GM18519 (cell line): Measurements from ENCODE around the gene TCOF1.
A peak's percentile ranks its signal among the peaks of the same experiment; 100 is the strongest.
"Not testable (repeated sequence)": the region's sequence is repeated elsewhere in the genome, so short reads cannot be mapped to it uniquely, and the experiment has no call there.

Experiments
- ATAC-seq: cut with Tn5 transposase; IDR thresholded peaks from one replicate; pipeline ENCODE4 v1.9.1; 2021; ENCODE audit warnings: mild to moderate bottlenecking, moderate library complexity; ENCODE audit not compliant: unreplicated experiment, low FRiP score

TCOF1 gene

GRCh38 chr5:150419630-150420270, 62.3 kb downstream of the TCOF1 start:
- ATAC-seq: no peak

- ATAC-seq: no peak
Observed at GRCh38 chr5:150422075-150422474, 64.6 kb downstream of the TCOF1 start.

GRCh38 chr5:150422758-150423157, 65.3 kb downstream of the TCOF1 start:
- ATAC-seq: no peak

- ATAC-seq: not testable (repeated sequence)
Observed at GRCh38 chr5:150426165-150426564, 68.7 kb downstream of the TCOF1 start.

GRCh38 chr5:150428106-150428876, 70.8 kb downstream of the TCOF1 start:
- ATAC-seq: no peak

GRCh38 chr5:150428978-150429377, 71.5 kb downstream of the TCOF1 start:
- no peak for ATAC-seq

GRCh38 chr5:150429410-150429873, 71.9 kb downstream of the TCOF1 start:
- ATAC-seq: no peak

- ATAC-seq: no peak
Observed at GRCh38 chr5:150431048-150431447, 73.6 kb downstream of the TCOF1 start.

- no peak for ATAC-seq
Observed at GRCh38 chr5:150431574-150431973, 74.1 kb downstream of the TCOF1 start.

- no peak for ATAC-seq
Observed at GRCh38 chr5:150434464-150434863, 77.0 kb downstream of the TCOF1 start.

- peak; percentile 91 for ATAC-seq
Observed at GRCh38 chr5:150436141-150436680, 78.7 kb downstream of the TCOF1 start.

- no peak for ATAC-seq
Observed at GRCh38 chr5:150438873-150439546, 81.5 kb downstream of the TCOF1 start.

- ATAC-seq: no peak
Observed at GRCh38 chr5:150440948-150441812, 83.7 kb downstream of the TCOF1 start.

GRCh38 chr5:150441813-150442698, 84.6 kb downstream of the TCOF1 start:
- no peak for ATAC-seq

GRCh38 chr5:150442699-150443080, 85.2 kb downstream of the TCOF1 start:
- ATAC-seq: no peak

GRCh38 chr5:150443242-150444075, 86.0 kb downstream of the TCOF1 start:
- ATAC-seq: no peak

- ATAC-seq: no peak
Observed at GRCh38 chr5:150444770-150445169, 87.3 kb downstream of the TCOF1 start.

- ATAC-seq: no peak
Observed at GRCh38 chr5:150446088-150446487, 88.6 kb downstream of the TCOF1 start.
